Measurements from ENCODE around the gene SLC39A1. TPM values are rescaled to one million over a fixed set of nuclear protein-coding genes. Genes with fewer than 3 reads are reported as not detected.
A peak's percentile ranks its signal among the peaks of the same experiment; 100 is the strongest.

The SLC39A1 gene
- total RNA-seq, 1 experiment from 2014 or later: 226 TPM

GRCh38 chr1:153953859-153954365 is 9.4 kb downstream of the SLC39A1 start:
- no peak for DNase-seq (ENCODE audit: low spot score)

- DNase-seq (ENCODE audit: low spot score): no peak
Measured at GRCh38 chr1:153951801-153952200, 11.5 kb downstream of the SLC39A1 start.

- DNase-seq (ENCODE audit: low spot score): no peak
Measured at GRCh38 chr1:153951183-153951582, 12.2 kb downstream of the SLC39A1 start.

- peak; percentile 85 for DNase-seq (ENCODE audit: low spot score)
Measured at GRCh38 chr1:153946622-153947241, 16.6 kb downstream of the SLC39A1 start, which contains the start of gene DENND4B. Gene DENND4B (minus strand): TSS chr1:153946718. CDS start chr1:153944374, 2,344 bp downstream.

GRCh38 chr1:153945795-153946621 is 17.3 kb downstream of the SLC39A1 start:
- DNase-seq (ENCODE audit: low spot score): peak; percentile 65

GRCh38 chr1:153945131-153945794 is 18.1 kb downstream of the SLC39A1 start:
- DNase-seq (ENCODE audit: low spot score): peak; percentile 41

- no peak for DNase-seq (ENCODE audit: low spot score)
Measured at GRCh38 chr1:153944827-153945117, 18.6 kb downstream of the SLC39A1 start.

GRCh38 chr1:153944005-153944826 is 19.1 kb downstream of the SLC39A1 start:
- no peak for DNase-seq (ENCODE audit: low spot score)

GRCh38 chr1:153942766-153943549 is 20.4 kb downstream of the SLC39A1 start:
- no peak for DNase-seq (ENCODE audit: low spot score)

GRCh38 chr1:153941826-153942725 is 21.3 kb downstream of the SLC39A1 start:
- no peak for DNase-seq (ENCODE audit: low spot score)

GRCh38 chr1:153940756-153941155 is 22.6 kb downstream of the SLC39A1 start:
- no peak for DNase-seq (ENCODE audit: low spot score)

GRCh38 chr1:153939476-153939875 is 23.9 kb downstream of the SLC39A1 start:
- DNase-seq (ENCODE audit: low spot score): no peak

GRCh38 chr1:153938996-153939395 is 24.3 kb downstream of the SLC39A1 start:
- no peak for DNase-seq (ENCODE audit: low spot score)

- no peak for DNase-seq (ENCODE audit: low spot score)
Measured at GRCh38 chr1:153937331-153937730, 26.0 kb downstream of the SLC39A1 start.

GRCh38 chr1:153936011-153936802 is 27.1 kb downstream of the SLC39A1 start:
- DNase-seq (ENCODE audit: low spot score): no peak

GRCh38 chr1:153934746-153935145 is 28.6 kb downstream of the SLC39A1 start:
- DNase-seq (ENCODE audit: low spot score): no peak

- DNase-seq (ENCODE audit: low spot score): no peak
Measured at GRCh38 chr1:153933955-153934354, 29.4 kb downstream of the SLC39A1 start.

GRCh38 chr1:153933430-153933829 is 29.9 kb downstream of the SLC39A1 start:
- DNase-seq (ENCODE audit: low spot score): no peak

Data from HT-29 (cell line).